Peyer's patch (tissue), 4 donors: ENCODE results near the gene OR6C75. TPM values are rescaled to one million over a fixed set of nuclear protein-coding genes. Genes with fewer than 3 reads are reported as not detected.
"Not testable (repeated sequence)": the region's sequence is repeated elsewhere in the genome, so short reads cannot be mapped to it uniquely, and the experiment has no call there.

Experiments
- DNase-seq, 3 donors: peaks; one replicate each; pipeline ENCODE4 v3.0.0-alpha.2; 2017 to 2019
- H3K27ac ChIP-seq, 4 donors: fragments of 200-600 bp; sonication (generic); one replicate each; pipeline ENCODE4 v1.5.1; 2016 to 2019
- H3K27me3 ChIP-seq, 2 donors: fragments of 200-600 bp; sonication (generic); one replicate each; pipeline ENCODE4 v1.5.1; 2019
- H3K36me3 ChIP-seq, 3 donors: fragments of 200-600 bp; sonication (generic); one replicate each; pipeline ENCODE4 v1.5.1; 2016 to 2019
- H3K4me1 ChIP-seq, 4 donors: fragments of 200-600 bp; sonication (generic); one replicate each; pipeline ENCODE4 v1.5.1; 2016 to 2019
- H3K4me3 ChIP-seq, 4 donors: fragments of 200-600 bp; sonication (generic); 1 replicate in 3 of 4; 2 replicates in 1 of 4; pipeline ENCODE4 v1.5.1; 2016 to 2019; ENCODE audit warnings: mild to moderate bottlenecking in 1 of 4
- H3K9me3 ChIP-seq, 4 donors: fragments of 200-600 bp; sonication (generic); one replicate each; pipeline ENCODE4 v1.5.1; 2016 to 2019; ENCODE audit warnings: mild to moderate bottlenecking in 1 of 4
- POLR2A ChIP-seq, 2 donors: fragments of 450-650 bp; IDR thresholded peaks; one replicate each; pipeline ENCODE4 v1.5.1; 2017; ENCODE audit warnings: antibody characterized with exemption in 2 of 2, mild to moderate bottlenecking in 2 of 2, moderate library complexity in 2 of 2
- total RNA-seq, 4 donors: library from RNA; depleted of rRNA; stranded (reverse); fragments of >200 nt; gene quantifications; one replicate each; pipeline ENCODE4 v1.1.0, GENCODE V29; 2016
- TF ChIP-seq, protein P1 (sequence below), 6 experiments: fragments of 450-650 bp in 4 of 6; fragments of 200-600 bp in 2 of 6; sonication (generic) in 1 of 6; IDR thresholded peaks; one replicate each; pipeline ENCODE4 v1.5.1; 2017 to 2019; ENCODE audit warnings: antibody characterized with exemption in 6 of 6, mild to moderate bottlenecking in 3 of 6, moderate library complexity in 1 of 6

Gene OR6C75
- not detected for total RNA-seq

DNA sequence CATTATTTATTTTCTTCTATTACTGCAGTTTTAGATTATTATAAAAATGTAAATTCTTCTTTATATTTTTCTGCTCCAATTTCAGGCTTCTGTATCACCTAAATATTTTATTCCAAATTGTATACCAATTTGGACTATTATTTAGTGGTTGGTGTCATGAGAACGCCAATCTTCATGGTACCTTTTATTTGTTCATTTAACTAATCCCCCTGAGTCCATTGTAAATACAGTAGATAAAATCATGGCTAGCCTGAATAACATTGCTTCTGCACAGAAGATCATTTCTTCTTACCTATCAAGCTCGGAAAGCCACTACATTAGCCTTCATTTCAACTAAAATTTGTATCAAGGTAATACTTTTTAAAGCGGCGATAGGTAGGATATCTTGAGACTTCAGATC lies at the start of gene OR6C75:
Gene OR6C75, plus strand, starts transcription at position 301 of the 400 bp plus-strand sequence. CDS start 2,136 bp downstream, outside the sequence.
- H3K4me3 ChIP-seq, result no peak within 1 kb of the TSS
- no peaks in the 10 kb centered on the region for H3K36me3 ChIP-seq
- no peaks in the 10 kb centered on the region for H3K9me3 ChIP-seq
- H3K4me1 ChIP-seq, result no peaks in the 10 kb centered on the region
- no peak within 1 kb of the TSS for H3K27ac ChIP-seq
- DNase-seq, result no peak
- TF ChIP-seq POLR2A (IDR thresholded peaks at IDR 0.05), result no peak
- TF ChIP-seq, protein P1, sequence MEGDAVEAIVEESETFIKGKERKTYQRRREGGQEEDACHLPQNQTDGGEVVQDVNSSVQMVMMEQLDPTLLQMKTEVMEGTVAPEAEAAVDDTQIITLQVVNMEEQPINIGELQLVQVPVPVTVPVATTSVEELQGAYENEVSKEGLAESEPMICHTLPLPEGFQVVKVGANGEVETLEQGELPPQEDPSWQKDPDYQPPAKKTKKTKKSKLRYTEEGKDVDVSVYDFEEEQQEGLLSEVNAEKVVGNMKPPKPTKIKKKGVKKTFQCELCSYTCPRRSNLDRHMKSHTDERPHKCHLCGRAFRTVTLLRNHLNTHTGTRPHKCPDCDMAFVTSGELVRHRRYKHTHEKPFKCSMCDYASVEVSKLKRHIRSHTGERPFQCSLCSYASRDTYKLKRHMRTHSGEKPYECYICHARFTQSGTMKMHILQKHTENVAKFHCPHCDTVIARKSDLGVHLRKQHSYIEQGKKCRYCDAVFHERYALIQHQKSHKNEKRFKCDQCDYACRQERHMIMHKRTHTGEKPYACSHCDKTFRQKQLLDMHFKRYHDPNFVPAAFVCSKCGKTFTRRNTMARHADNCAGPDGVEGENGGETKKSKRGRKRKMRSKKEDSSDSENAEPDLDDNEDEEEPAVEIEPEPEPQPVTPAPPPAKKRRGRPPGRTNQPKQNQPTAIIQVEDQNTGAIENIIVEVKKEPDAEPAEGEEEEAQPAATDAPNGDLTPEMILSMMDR (IDR thresholded peaks at IDR 0.05), result no peak
- no peaks in the 10 kb centered on the region for H3K27me3 ChIP-seq

DNA sequence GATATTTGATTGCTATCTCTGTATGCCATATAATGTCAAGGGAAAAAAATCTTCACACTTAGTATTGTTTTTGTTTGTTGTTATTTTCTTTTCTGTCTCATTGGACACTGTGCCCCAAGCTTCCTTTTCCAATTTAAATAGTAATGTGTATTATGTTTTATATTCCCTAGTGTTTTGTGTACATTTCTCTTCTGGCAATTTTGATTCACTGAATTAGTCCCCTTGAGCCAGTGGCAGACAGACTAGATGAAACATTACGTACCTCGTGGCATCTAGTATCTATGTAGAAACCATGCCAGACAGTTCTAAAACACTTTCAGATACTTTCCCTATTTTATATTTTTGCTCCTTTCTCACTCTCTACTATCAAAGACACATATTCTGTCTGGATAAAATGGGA lies 48.7 kb upstream of the OR6C75 start, which contains the start of gene OR6C1:
Gene OR6C1, plus strand, starts transcription at position 301 of the 400 bp plus-strand sequence. CDS start 6,257 bp downstream, outside the sequence.
- H3K9me3 ChIP-seq, result no peaks in the 10 kb centered on the region
- DNase-seq, result no peak

DNA sequence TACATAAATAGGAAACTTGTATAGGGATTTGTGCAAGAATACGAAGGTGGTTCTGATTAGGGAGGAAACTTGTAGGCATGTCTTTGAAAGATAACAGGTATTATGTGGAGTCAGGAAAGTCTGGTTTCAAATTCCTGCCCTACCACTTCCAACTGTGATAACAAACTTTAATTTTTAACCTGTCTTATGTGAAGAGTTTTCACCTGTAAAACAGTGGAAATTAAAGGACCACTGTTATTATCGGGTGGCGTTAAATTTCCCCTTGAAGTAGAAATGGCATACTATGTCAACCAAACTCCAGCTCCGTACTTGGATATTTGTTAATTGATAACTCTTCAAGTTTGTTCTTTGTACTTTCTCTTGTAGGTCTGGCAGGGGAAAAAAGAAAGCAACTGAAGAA lies 42.6 kb upstream of the OR6C75 start:
- TF ChIP-seq POLR2A (IDR thresholded peaks at IDR 0.05), result no peak
- TF ChIP-seq, protein P1 (IDR thresholded peaks at IDR 0.05), result no peak
- Histone ChIP-seq H3K9me3 (no peaks in the 10 kb centered on the region), H3K27ac (no peak overlapping the region), H3K27me3 (no peaks in the 10 kb centered on the region), H3K36me3 (no peaks in the 10 kb centered on the region), H3K4me1 (no peaks in the 10 kb centered on the region), H3K4me3 (no peak overlapping the region)
- DNase-seq, result no peak

More for the DNA sequence above, 48.7 kb upstream of the OR6C75 start, which contains the start of gene OR6C1:
- H3K27ac ChIP-seq, result no peak within 1 kb of the TSS
- H3K27me3 ChIP-seq, result no peaks in the 10 kb centered on the region
- no peak within 1 kb of the TSS for H3K4me3 ChIP-seq
- H3K36me3 ChIP-seq, result no peaks in the 10 kb centered on the region
- no peak for TF ChIP-seq POLR2A (IDR thresholded peaks at IDR 0.05)
- TF ChIP-seq, protein P1 (IDR thresholded peaks at IDR 0.05), result no peak
- H3K4me1 ChIP-seq, result no peaks in the 10 kb centered on the region

DNA sequence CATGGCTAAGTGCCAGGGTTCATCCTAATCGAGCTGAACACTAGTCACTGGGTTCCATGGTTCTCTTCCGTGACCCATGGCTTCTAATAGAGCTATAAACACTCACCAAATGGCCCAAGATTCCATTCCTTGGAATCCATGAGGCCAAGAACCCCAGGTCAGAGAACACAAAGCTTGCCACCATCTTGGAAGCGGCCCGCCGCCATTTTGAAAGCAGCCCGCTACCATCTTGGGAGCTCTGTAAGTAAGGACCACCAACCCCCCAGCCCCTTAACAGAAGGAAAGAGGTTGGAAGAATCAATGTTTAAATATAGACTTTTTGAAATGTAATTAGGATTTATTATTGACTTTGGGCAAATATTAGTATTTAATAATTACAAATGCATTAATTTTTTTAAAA lies 37.0 kb upstream of the OR6C75 start:
- H3K4me3 ChIP-seq, H3K36me3 ChIP-seq, H3K27ac ChIP-seq, DNase-seq, H3K4me1 ChIP-seq, H3K27me3 ChIP-seq, H3K9me3 ChIP-seq: not testable (repeated sequence)

DNA sequence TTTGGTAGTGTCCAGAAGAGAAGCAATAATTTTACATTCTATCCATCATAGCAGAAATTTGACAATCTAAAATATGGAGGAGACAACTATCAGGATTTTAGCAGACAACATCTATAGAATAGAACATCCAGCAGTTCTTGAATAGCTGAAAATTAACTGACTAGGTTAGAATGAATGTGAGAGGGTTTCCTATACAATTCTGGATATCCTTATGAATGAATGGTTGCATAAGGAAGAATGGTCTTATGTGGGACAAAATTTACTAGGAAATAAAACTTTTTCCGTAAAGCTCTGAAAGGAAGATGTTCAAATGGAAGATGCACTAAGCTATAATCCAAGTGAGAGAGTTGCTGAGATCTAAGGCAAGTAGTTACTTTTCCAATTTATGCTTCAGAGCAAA lies 32.3 kb upstream of the OR6C75 start, which contains the start of gene OR6C3:
Gene OR6C3, plus strand, starts transcription at position 301 of the 400 bp plus-strand sequence. CDS start 955 bp downstream, outside the sequence.
- no peak for TF ChIP-seq POLR2A (IDR thresholded peaks at IDR 0.05)
- TF ChIP-seq, protein P1 (IDR thresholded peaks at IDR 0.05), result no peak
- Histone ChIP-seq H3K27ac (no peak within 1 kb of the TSS), H3K4me3 (no peak within 1 kb of the TSS), H3K9me3 (no peaks in the 10 kb centered on the region), H3K4me1 (no peaks in the 10 kb centered on the region), H3K36me3 (no peaks in the 10 kb centered on the region), H3K27me3 (no peaks in the 10 kb centered on the region)
- no peak for DNase-seq

DNA sequence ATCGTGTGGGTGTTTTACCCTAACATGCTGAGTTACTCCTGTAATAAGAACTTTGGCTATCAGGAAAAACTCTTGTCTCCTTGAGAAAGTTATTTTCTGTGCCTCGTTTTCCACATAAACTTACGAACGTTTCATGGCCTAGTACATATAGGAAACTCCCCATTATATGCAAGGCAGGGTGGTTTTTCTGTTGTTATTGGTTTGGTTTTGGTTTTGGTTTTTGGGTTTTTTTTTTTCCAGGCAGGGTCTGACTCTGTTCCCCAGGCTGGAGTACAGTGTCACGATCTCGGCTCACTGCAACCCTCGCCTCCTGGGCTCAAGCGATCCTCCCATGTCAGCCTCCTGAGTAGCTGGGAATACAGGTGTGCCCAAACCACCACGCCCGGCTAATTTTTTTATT lies 26.8 kb upstream of the OR6C75 start:
- Histone ChIP-seq H3K27me3 (no peaks in the 10 kb centered on the region), H3K27ac (no peak overlapping the region), H3K4me3 (no peak overlapping the region), H3K36me3 (no peaks in the 10 kb centered on the region), H3K4me1 (no peaks in the 10 kb centered on the region), H3K9me3 (no peaks in the 10 kb centered on the region)
- DNase-seq, result no peak
- TF ChIP-seq, protein P1 (IDR thresholded peaks at IDR 0.05), result no peak
- TF ChIP-seq POLR2A (IDR thresholded peaks at IDR 0.05), result no peak

DNA sequence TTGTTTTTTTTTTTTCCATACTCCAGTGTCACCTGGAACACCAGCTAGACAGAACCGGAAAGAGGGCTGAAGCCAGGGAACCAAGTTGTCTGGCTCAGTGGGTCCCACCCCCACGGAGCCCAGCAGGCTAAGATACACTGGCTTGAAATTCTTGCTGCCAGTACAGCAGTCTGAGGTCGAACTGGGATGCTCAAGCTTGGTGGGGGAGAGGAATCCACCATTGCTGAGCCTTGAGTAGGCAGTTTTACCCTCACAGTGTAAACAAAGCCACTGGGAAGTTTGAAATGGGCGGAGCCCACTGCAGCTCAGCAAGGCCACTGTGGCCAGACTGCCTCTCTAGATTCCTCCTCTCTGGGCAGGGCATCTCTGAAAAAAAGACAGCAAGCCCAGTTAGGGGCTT lies 7.4 kb upstream of the OR6C75 start:
- not testable (repeated sequence) for H3K27ac ChIP-seq, H3K9me3 ChIP-seq

More for the DNA sequence above, 7.4 kb upstream of the OR6C75 start:
- not testable (repeated sequence) for DNase-seq, H3K27me3 ChIP-seq, H3K36me3 ChIP-seq, H3K4me3 ChIP-seq, H3K4me1 ChIP-seq
